H1 (cell line): ENCODE measurements around the gene CLDN4. TPM values are rescaled to one million over a fixed set of nuclear protein-coding genes. Genes with fewer than 3 reads are reported as not detected.

Source experiments
- CTCF ChIA-PET: fragments of 300-600 bp; sonication (Branson Sonifier 250); formaldehyde crosslinking; loops from one replicate; lab custom pipeline; 2021; ENCODE audit not compliant: partially characterized antibody; lab: Charles Lee
- POLR2A ChIA-PET: fragments of 300-600 bp; sonication (Branson Sonifier 250); formaldehyde crosslinking; loops from one replicate; lab custom pipeline; 2021; ENCODE audit warnings: inconsistent platforms; ENCODE audit not compliant: partially characterized antibody; lab: Charles Lee
- DNase-seq, 2 experiments: peaks; one replicate each; pipeline versions ENCODE4 v3.0.0 to v3.0.0-alpha.2; 2010 to 2022; ENCODE audit warnings: low spot score in 2 of 2, low read depth in 1 of 2, mixed read lengths in 1 of 2
- FAIRE-seq: peaks from 2 replicates; lab custom pipeline; 2011; peaks lifted over from hg19 to GRCh38; lab: Jason Lieb, UNC
- H2AFZ ChIP-seq: 2 replicates; pipeline ENCODE4 v1.8.1; 2012; ENCODE audit warnings: low read length, inconsistent platforms
- H2AK5ac ChIP-seq: 2 replicates; pipeline ENCODE4 v1.6.1; 2013; ENCODE audit warnings: low read depth, low read length
- H2BK120ac ChIP-seq: replicated peaks from 2 replicates; pipeline ENCODE3; 2013; ENCODE audit warnings: low read depth, low read length, inconsistent platforms
- H2BK12ac ChIP-seq: 2 replicates; pipeline ENCODE4 v1.6.1; 2013; ENCODE audit warnings: low read depth, low read length
- H2BK15ac ChIP-seq: 2 replicates; pipeline ENCODE4 v1.6.1; 2013; ENCODE audit warnings: low read length
- H2BK20ac ChIP-seq: 2 replicates; pipeline ENCODE4 v1.6.1; 2013; ENCODE audit warnings: low read length
- H2BK5ac ChIP-seq: 2 replicates; pipeline ENCODE4 v1.6.1; 2013; ENCODE audit warnings: low read depth, low read length
- H3K14ac ChIP-seq: 2 replicates; pipeline ENCODE4 v1.6.1; 2013; ENCODE audit warnings: inconsistent platforms; ENCODE audit not compliant: insufficient read length
- H3K18ac ChIP-seq: 2 replicates; pipeline ENCODE4 v1.6.1; 2013; ENCODE audit warnings: low read length; ENCODE audit errors: extremely low read depth
- H3K23ac ChIP-seq: 2 replicates; pipeline ENCODE4 v1.6.1; 2013; ENCODE audit warnings: inconsistent platforms; ENCODE audit not compliant: insufficient read length
- H3K23me2 ChIP-seq: 2 replicates; pipeline ENCODE4 v1.6.1; 2013; ENCODE audit warnings: low read depth, low read length
- H3K27ac ChIP-seq: 2 replicates; pipeline ENCODE4 v1.6.1; 2011; ENCODE audit warnings: low read depth, low read length, inconsistent platforms
- H3K27me3 ChIP-seq, 4 experiments: replicated peaks in 1 of 4; 1 replicate in 1 of 4; 2 replicates in 3 of 4; pipeline versions ENCODE4 v1.6.1 to v1.8.1; 2011 to 2013; ENCODE audit warnings: low read length in 3 of 4, mild to moderate bottlenecking in 3 of 4, inconsistent platforms in 2 of 4, mixed read lengths in 2 of 4, moderate library complexity in 1 of 4; ENCODE audit not compliant: control insufficient read depth in 3 of 4, insufficient read depth in 3 of 4; ENCODE audit errors: extremely low read depth in 1 of 4
- H3K36me3 ChIP-seq, 4 experiments: 2 replicates each; pipeline versions ENCODE4 v1.6.1 to v1.8.1; 2011 to 2013; ENCODE audit warnings: mild to moderate bottlenecking in 4 of 4, low read length in 3 of 4, moderate library complexity in 2 of 4, control low read depth in 1 of 4, inconsistent platforms in 1 of 4; ENCODE audit not compliant: insufficient read depth in 4 of 4, control insufficient read depth in 2 of 4
- H3K4ac ChIP-seq: replicated peaks from 2 replicates; pipeline ENCODE3; 2013; ENCODE audit warnings: low read length, low read depth, mixed read lengths, inconsistent platforms; ENCODE audit not compliant: insufficient read length
- H3K4me1 ChIP-seq, 4 experiments: replicated peaks in 1 of 4; 1 replicate in 1 of 4; 2 replicates in 3 of 4; pipeline versions ENCODE4 v1.6.1 to v1.8.1; 2011 to 2013; ENCODE audit warnings: low read length in 3 of 4, inconsistent platforms in 2 of 4, mixed read lengths in 1 of 4; ENCODE audit not compliant: insufficient read depth in 4 of 4, control insufficient read depth in 3 of 4
- H3K4me2 ChIP-seq, 2 experiments: 2 replicates each; pipeline versions ENCODE4 v1.6.1 to v1.8.1; 2011 to 2013; ENCODE audit warnings: low read depth in 2 of 2, low read length in 2 of 2, control low read depth in 1 of 2, inconsistent platforms in 1 of 2, mild to moderate bottlenecking in 1 of 2; ENCODE audit not compliant: insufficient read depth in 1 of 2
- H3K4me3 ChIP-seq, 4 experiments: fragments of 200-600, 300-600 bp in 1 of 4; sonication (generic), shearing (Covaris generic), sonication (Bioruptor Twin) in 1 of 4; 2 replicates each; pipeline versions ENCODE4 v1.5.1 to v1.8.1; 2011 to 2016; ENCODE audit warnings: low read length in 4 of 4, low read depth in 3 of 4, control low read depth in 2 of 4, inconsistent platforms in 2 of 4, mild to moderate bottlenecking in 2 of 4, mixed read lengths in 1 of 4, moderate library complexity in 1 of 4; ENCODE audit not compliant: insufficient read depth in 2 of 4; ENCODE audit errors: extremely low read depth in 1 of 4
- H3K56ac ChIP-seq: replicated peaks from 2 replicates; pipeline ENCODE3; 2013; ENCODE audit warnings: low read depth, mild to moderate bottlenecking, mixed read lengths, low read length, inconsistent platforms; ENCODE audit not compliant: insufficient read length
- H3K79me1 ChIP-seq: 2 replicates; pipeline ENCODE4 v1.6.1; 2013; ENCODE audit warnings: low read depth, low read length, control low read depth
- H3K79me2 ChIP-seq, 2 experiments: 2 replicates each; pipeline versions ENCODE4 v1.6.1 to v1.8.1; 2012 to 2013; ENCODE audit warnings: low read length in 2 of 2, mild to moderate bottlenecking in 2 of 2, inconsistent platforms in 1 of 2; ENCODE audit not compliant: insufficient read depth in 2 of 2, control insufficient read depth in 1 of 2
- H3K9ac ChIP-seq, 4 experiments: replicated peaks in 1 of 4; 1 replicate in 1 of 4; 2 replicates in 3 of 4; pipeline versions ENCODE4 v1.6.1 to v1.8.1; 2011 to 2013; ENCODE audit warnings: low read depth in 3 of 4, low read length in 3 of 4, control low read depth in 2 of 4, mild to moderate bottlenecking in 2 of 4, moderate library complexity in 2 of 4, inconsistent platforms in 1 of 4; ENCODE audit errors: extremely low read depth in 1 of 4
- H3K9me3 ChIP-seq, 2 experiments: 2 replicates each; pipeline versions ENCODE4 v1.6.1 to v1.8.1; 2012 to 2013; ENCODE audit warnings: mild to moderate bottlenecking in 2 of 2, moderate library complexity in 2 of 2, control low read depth in 1 of 2, inconsistent platforms in 1 of 2, low read depth in 1 of 2, low read length in 1 of 2, mixed read lengths in 1 of 2; ENCODE audit not compliant: insufficient read depth in 2 of 2
- H4K20me1 ChIP-seq, 2 experiments: replicated peaks in 1 of 2; 2 replicates each; pipeline versions ENCODE3 to v1.8.1; 2011 to 2013; ENCODE audit warnings: inconsistent platforms in 2 of 2, low read length in 2 of 2, mild to moderate bottlenecking in 1 of 2; ENCODE audit not compliant: insufficient read depth in 2 of 2, control insufficient read depth in 1 of 2
- H4K5ac ChIP-seq: 2 replicates; pipeline ENCODE4 v1.6.1; 2013; ENCODE audit warnings: low read length, low read depth, mixed read lengths, inconsistent platforms; ENCODE audit not compliant: insufficient read length
- H4K8ac ChIP-seq: 2 replicates; pipeline ENCODE4 v1.8.0; 2013; ENCODE audit warnings: mild to moderate bottlenecking, moderate library complexity, low read length, inconsistent platforms; ENCODE audit not compliant: insufficient read depth; ENCODE audit errors: extremely low read depth
- H4K91ac ChIP-seq: replicated peaks from 2 replicates; pipeline ENCODE3; 2013; ENCODE audit warnings: low read length, mixed read lengths, inconsistent platforms; ENCODE audit not compliant: insufficient read length
- ASH2L ChIP-seq: fragments of 200-600, 300-600 bp; sonication (generic); IDR thresholded peaks from one replicate; pipeline ENCODE4 v1.7.1; 2017; ENCODE audit warnings: low read length
- CBX5 ChIP-seq: fragments of 300-800, 300-1000 bp; sonication (generic); IDR thresholded peaks from 2 replicates; pipeline ENCODE4 v1.7.1; 2016; ENCODE audit warnings: antibody characterized with exemption, low read length, low read depth
- CBX8 ChIP-seq: fragments of 300-800, 300-1000 bp; sonication (generic); IDR thresholded peaks from 2 replicates; pipeline ENCODE4 v1.7.1; 2016; ENCODE audit warnings: low read depth, low read length, borderline replicate concordance
- CTBP2 ChIP-seq: IDR thresholded peaks from 2 replicates; pipeline ENCODE4 v1.7.0; 2011; ENCODE audit warnings: borderline replicate concordance, mild to moderate bottlenecking, moderate library complexity, mixed read lengths, low read length; ENCODE audit not compliant: insufficient read depth, insufficient read length
- EGR1 ChIP-seq: IDR thresholded peaks from 2 replicates; pipeline ENCODE4 v1.6.1; 2011; ENCODE audit warnings: low read depth, low read length, borderline replicate concordance
- KDM1A ChIP-seq: fragments of 200-600, 300-600 bp; sonication (generic); IDR thresholded peaks from 2 replicates; pipeline ENCODE4 v1.7.1; 2016; ENCODE audit warnings: mild to moderate bottlenecking, low read length, borderline replicate concordance
- POLR2A ChIP-seq, 2 experiments: IDR thresholded peaks; 1 replicate in 1 of 2; 2 replicates in 1 of 2; pipeline ENCODE4 v1.6.1; 2011; ENCODE audit warnings: low read depth in 2 of 2, low read length in 2 of 2, mild to moderate bottlenecking in 2 of 2; ENCODE audit errors: control extremely low read depth in 1 of 2
- POU5F1 ChIP-seq: IDR thresholded peaks from 2 replicates; pipeline ENCODE4 v1.6.1; 2011; ENCODE audit warnings: low read depth, mild to moderate bottlenecking, low read length, moderate library complexity
- RFX5 ChIP-seq: IDR thresholded peaks from 2 replicates; pipeline ENCODE4 v1.6.1; 2011; ENCODE audit warnings: low read depth, low read length, improper control_type of control experiment, borderline replicate concordance
- SP4 ChIP-seq: IDR thresholded peaks from 2 replicates; pipeline ENCODE4 v1.6.1; 2012; ENCODE audit warnings: low read length, inconsistent platforms
- SUZ12 ChIP-seq: fragments of 200-600 bp; sonication (generic); IDR thresholded peaks from 2 replicates; pipeline ENCODE4 v1.6.1; 2012; ENCODE audit warnings: mild to moderate bottlenecking, inconsistent platforms, low read length, moderate library complexity, mixed read lengths
- TCF12 ChIP-seq: IDR thresholded peaks from 2 replicates; pipeline ENCODE4 v1.6.1; 2011; ENCODE audit warnings: low read depth, mild to moderate bottlenecking, low read length
- WGBS, 2 experiments: shearing (Covaris generic) in 1 of 2; methylation state at CpG; one replicate each; pipeline versions ENCODE4 v1.1.6 to v1.1.7; 2013 to 2015; ENCODE audit warnings: low lambda C conversion rate in 2 of 2, mixed read lengths in 2 of 2, inconsistent platforms in 1 of 2, low coverage in 1 of 2, missing lambda C conversion rate in 1 of 2; ENCODE audit not compliant: insufficient replicate concordance in 2 of 2, insufficient coverage in 1 of 2, insufficient read length in 1 of 2; ENCODE audit errors: extremely low coverage in 1 of 2, missing lambda C conversion rate in 1 of 2; 5-methylcytosine and 5-hydroxymethylcytosine counted together
- polyA plus RNA-seq, 7 experiments: library from polyadenylated mRNA; depleted of rRNA in 3 of 7; stranded (reverse) in 5 of 7; unstranded in 2 of 7; fragments of >200 nt in 5 of 7; fragments of 200-250 nt in 2 of 7; gene quantifications; 1 replicate in 5 of 7; 2 replicates in 1 of 7; 4 replicates in 1 of 7; pipeline versions ENCODE4 v1.2.1 to v1.2.3, GENCODE V29; 2011 to 2013; ENCODE audit warnings: missing spikeins in 2 of 7, mixed read lengths in 2 of 7
- total RNA-seq: library from RNA; stranded (reverse); fragmentation: NEBNext Ultra II Directional; extraction: Animal tissue kit (Norgen Biotek cat#: 25700); gene quantifications from 2 replicates; pipeline ENCODE4 v1.2.1, GENCODE V29; 2021

Gene CLDN4
- total and polyA plus RNA-seq, 2 of the 8 experiments (the other 6 are each of a cell fraction or from before 2014, with no cell fraction given), result 28.0 to 69.3 TPM

DNA sequence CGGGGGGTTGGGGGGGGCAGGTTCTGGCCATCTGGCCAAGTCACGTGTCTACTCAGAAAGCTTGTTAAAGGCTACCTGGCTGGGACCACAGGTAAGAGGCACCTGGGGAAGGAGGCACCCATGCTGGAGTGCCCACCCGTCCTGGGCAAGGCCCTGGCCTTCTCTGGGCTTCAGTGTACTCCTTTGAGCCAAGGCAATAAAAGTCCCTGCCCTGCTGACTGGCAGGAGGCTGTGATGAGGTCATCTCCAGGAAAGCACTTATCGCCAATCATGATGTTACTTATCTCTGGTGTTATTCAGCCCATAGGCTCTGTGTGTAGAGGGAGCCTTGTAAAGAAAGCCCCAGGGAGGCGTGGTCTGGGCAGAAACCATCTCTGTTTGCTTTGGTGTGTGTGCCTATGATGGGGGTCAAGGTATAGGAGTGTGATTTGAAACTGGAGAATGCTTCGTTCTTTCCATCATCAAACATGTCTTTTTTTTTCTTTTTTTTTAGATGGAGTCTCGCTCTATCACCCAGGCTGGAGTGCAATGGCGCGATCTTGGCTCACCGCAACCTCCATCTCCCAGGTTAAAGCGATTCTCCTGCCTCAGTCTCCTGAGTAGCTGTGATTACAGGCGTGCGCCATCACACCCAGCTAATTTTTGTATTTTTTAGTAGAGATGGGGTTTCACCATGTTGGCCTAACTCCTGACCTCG, 2.5 kb upstream of the CLDN4 start:
- Histone ChIP-seq H2BK20ac (0 out of 2 replicates have a peak overlapping the region, but pooled peaks have one; percentile 92), H3K23me2 (peaks cover 17% of the 10 kb centered on the region; the same call in 1 of the 2 replicates), H3K79me1 (peaks cover 5% of the 10 kb centered on the region; the same call in 1 of the 2 replicates), H2BK15ac (peak overlapping the region; percentile 93; the same call in 1 of the 2 replicates), H2BK5ac (peak overlapping the region; percentile 92; the same call in 1 of the 2 replicates), H2AFZ (no peak overlapping the region), H3K9me3 (no peaks in the 10 kb centered on the region), H3K23ac (no peak overlapping the region), H3K4me1 (peaks cover 22 to 52% (median 39%) of the 10 kb centered on the region in 4 experiments), H3K4ac (no peak overlapping the region), H3K27ac (no peak overlapping the region; the same call in 1 of the 2 replicates), H2AK5ac (no peak overlapping the region; the same call in 1 of the 2 replicates), H3K56ac (no peak overlapping the region), H4K91ac (peak overlapping the region; percentile 49), H4K20me1 (no peaks in the 10 kb centered on the region), H3K4me2 (peak overlapping the region; percentile 52 to 56), H3K27me3 (peaks cover 0 to 4% (median 0%) of the 10 kb centered on the region in 4 experiments; a peak in 2 of 7 replicates), H3K36me3 (no peaks in the 10 kb centered on the region), H3K14ac (no peak overlapping the region), H3K4me3 (no peak overlapping the region), H2BK12ac (peak overlapping the region; percentile 88), H3K9ac (0 out of 7 replicates have a peak overlapping the region, but pooled peaks of 1 of the 4 experiments have one; percentile 6), H4K5ac (no peak overlapping the region), H3K79me2 (no peaks in the 10 kb centered on the region; a peak in 1 of 4 replicates), H3K18ac (peak overlapping the region; percentile 96), H4K8ac (no peak overlapping the region), H2BK120ac (peak overlapping the region; percentile 8)
- WGBS, 2 experiments, result 85% methylated on average over 13 of the region's 14 CpGs; no CpG with 5 or more reads in 1 of the 2 experiments
- FAIRE-seq (no peak), DNase-seq (no peak)
- ChIA-PET POLR2A (interaction anchor here (0.9 to 6.8 kb wide), 12 partner anchors 9 to 90 kb away, joined by 3 to 96 read pairs (median 4); partner anchors contain the start of genes ABHD11 and METTL27), CTCF (interaction anchor here (0.8 to 5.5 kb wide), 5 partner anchors 13 to 199 kb away, joined by 3 to 65 read pairs (median 23); partner anchors contain the start of gene METTL27)
- TF ChIP-seq RFX5, result no peak
- no peak for TF ChIP-seq POU5F1
- no peak for TF ChIP-seq CBX5
- 0 out of 3 replicates have a peak, but pooled peaks of 1 of the 2 experiments have one; percentile 28 for TF ChIP-seq POLR2A (IDR thresholded peaks at IDR 0.05; ENCODE audit: control extremely low read depth in 1 of 2, low read depth in 2 of 2, low read length in 2 of 2)
- no peak for TF ChIP-seq ASH2L
- no peak for TF ChIP-seq EGR1
- TF ChIP-seq CTBP2, result no peak
- no peak for TF ChIP-seq SP4
- TF ChIP-seq SUZ12, result no peak
- TF ChIP-seq CBX8, result no peak
- TF ChIP-seq KDM1A, result no peak
- no peak for TF ChIP-seq TCF12
